ENCODE results near the gene POLH. TPM values are rescaled to one million over a fixed set of nuclear protein-coding genes. Genes with fewer than 3 reads are reported as not detected.
"Not testable (repeated sequence)": the region's sequence is repeated elsewhere in the genome, so short reads cannot be mapped to it uniquely, and the experiment has no call there.

The POLH gene
- total RNA-seq = 6.9 TPM
- long read RNA-seq, partial matches to known transcripts = 0 of 5 reads
- long read RNA-seq, other reads (novel, unspliced or antisense) = 2 of 5 reads

- intact Hi-C loops (cut with DNase I) = no loop called here
- ATAC-seq (ENCODE audit: poor library complexity) (peak; percentile 100), DNase-seq (peak; percentile 96)
Measured at GRCh38 chr6:43575772-43576551, at the start of gene POLH, which contains the start of gene XPO5. Gene POLH, plus strand, starts transcription at chr6:43576185. Its CDS starts 6,135 bp downstream, at chr6:43582320. Gene XPO5, minus strand, starts transcription at chr6:43576038. Its CDS starts 174 bp downstream, at chr6:43575864.

DNA sequence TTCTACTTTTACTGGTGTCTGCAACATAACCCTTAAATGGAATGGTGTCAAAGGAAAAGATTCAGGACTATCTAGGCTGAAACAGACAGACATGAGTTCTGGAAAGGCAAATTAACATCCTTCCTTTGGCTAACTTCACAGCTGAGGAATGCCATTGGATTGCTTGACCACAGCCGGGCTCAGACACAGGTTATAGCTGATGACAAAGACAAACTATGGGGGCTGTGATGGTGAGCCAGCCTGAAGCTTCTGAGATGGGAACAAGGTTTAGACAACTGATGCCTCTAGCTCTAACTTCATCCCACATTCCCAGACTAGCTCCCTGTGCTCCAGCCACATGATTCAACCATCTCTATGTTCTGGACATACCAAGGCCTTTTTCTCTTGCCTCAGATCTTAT lies 43.8 kb upstream of the POLH start:
- DNase-seq (no peak), ATAC-seq (ENCODE audit: poor library complexity) (no peak)
- intact Hi-C loops (cut with DNase I) = no loop called here

DNA sequence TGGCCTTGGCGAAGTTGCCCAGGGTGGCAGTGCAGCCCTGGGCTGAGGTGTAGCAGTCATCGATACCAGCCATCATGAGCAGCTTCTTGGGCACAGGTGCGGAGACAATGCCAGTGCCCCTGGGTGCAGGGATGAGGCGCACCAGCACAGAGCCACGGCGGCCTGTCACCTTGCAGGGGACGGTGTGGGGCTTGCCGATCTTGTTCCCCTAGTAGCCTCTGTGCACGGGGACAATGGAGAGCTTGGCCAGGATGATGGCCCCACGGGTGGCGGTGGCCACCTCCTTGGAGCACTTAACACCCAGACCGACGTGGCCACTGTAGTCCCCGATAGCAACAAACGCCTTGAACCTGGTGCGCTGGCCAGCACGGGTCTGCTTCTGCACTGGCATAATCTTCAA lies 37.0 kb upstream of the POLH start:
- DNase-seq; intact Hi-C loops (cut with DNase I); ATAC-seq (ENCODE audit: poor library complexity): not testable (repeated sequence)

DNA sequence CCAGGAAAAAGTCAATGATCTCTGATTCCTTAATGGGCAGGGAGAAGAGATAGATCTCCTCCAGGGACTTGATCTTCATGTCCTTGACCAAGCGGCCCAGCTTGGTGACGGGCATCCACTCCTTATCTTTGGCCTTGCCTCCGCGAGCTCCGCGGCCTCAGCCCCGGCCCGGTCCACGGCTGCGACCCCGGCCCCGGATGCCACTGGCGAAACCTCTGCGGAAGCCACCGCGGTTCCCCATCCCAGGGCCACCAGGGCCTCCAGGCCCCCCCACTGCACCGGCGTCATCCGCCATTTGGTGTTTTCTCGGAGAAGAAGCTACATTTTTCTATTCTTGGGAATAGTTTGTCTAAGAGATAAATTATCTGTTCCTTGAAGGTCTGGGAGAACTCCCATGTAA lies 36.6 kb upstream of the POLH start:
- ATAC-seq (ENCODE audit: poor library complexity); intact Hi-C loops (cut with DNase I); DNase-seq: not testable (repeated sequence)

- DNase-seq = no peak
- intact Hi-C loops (cut with DNase I) = no loop called here
- ATAC-seq (ENCODE audit: poor library complexity) = no peak
Measured at GRCh38 chr6:43540507-43540906, 35.5 kb upstream of the POLH start.

GRCh38 chr6:43541774-43542471 lies 34.1 kb upstream of the POLH start:
- DNase-seq (no peak), ATAC-seq (ENCODE audit: poor library complexity) (no peak)
- intact Hi-C loops (cut with DNase I) = no loop called here

DNA sequence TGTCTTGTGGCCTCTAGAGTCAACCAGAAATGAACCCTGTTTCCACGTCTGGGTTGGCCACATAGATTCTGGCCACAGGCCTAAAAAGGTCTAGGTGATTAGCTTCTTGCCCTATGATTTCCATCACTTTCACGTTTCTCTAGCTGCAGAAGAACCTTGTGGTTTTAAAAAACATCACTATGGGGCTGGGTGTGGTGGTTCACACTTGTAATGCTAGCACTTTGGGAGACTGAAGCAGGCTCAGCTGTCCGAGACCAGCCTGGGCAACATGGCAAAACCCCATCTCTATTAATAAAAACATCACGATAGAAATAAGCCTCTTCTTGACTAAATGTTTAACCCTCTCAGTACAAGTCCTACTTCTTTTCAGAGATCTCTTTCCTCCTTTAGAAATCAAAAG lies 31.5 kb upstream of the POLH start:
- no peak for DNase-seq
- ATAC-seq (ENCODE audit: poor library complexity) = no peak
- intact Hi-C loops (cut with DNase I) = no loop called here

DNA sequence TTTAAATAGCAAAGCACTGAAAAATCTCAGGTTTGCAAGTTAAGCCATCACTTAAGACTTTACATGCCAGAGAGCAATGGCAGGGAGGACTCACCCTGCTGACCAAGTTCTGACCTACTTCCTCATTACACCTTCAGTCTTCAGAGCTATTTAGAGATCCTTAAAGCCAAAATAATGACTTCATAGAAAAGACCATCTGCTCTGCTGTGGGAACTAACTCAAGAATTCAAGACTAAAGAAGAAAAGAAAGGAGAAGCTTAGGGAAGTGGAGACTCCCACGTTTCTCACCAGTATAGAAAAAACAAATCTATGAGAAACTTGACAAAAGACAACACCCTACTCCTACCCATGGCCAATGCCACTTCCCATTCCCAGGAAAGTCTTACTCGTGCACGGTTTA lies 28.8 kb upstream of the POLH start:
- intact Hi-C loops (cut with DNase I) = no loop called here

DNA sequence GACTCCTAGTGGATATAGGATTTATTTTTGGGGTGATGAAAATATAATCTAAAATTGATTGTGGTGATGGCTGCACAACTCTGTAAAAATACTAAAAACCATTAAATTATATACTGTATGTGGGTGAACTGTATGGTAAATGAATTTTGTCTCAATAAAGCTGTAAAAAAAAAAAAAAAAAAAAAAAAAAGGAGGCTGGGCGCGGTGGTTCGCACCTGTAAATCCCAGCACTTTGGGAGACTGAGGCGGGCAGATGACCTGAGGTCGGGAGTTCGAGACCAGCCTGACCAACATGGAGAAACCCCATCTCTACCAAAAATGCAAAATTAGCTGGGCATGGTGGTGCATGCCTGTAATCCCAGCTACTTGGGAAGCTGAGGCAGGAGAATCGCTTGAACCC lies 18.4 kb upstream of the POLH start:
- ATAC-seq (ENCODE audit: poor library complexity); DNase-seq; intact Hi-C loops (cut with DNase I): not testable (repeated sequence)

More for the DNA sequence above, 28.8 kb upstream of the POLH start:
- DNase-seq (no peak), ATAC-seq (ENCODE audit: poor library complexity) (no peak)

DNA sequence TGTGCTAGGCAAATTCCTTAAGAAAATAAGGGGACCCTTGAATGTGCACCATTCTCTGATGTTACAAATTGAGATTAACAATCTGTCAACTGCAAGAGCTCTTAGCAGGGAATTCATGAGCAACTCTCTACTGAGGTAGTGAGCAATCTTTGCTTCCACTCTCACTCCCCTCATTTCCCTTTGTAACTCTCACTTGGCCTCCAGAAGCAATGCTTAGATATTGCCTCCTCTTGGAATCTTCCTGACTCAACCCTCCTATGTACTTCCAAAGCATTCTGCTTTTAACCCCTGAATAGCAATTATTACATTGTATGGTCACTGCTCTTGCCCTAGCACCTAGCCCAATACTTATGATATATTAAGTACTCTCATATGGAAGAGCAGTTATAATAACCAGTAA lies 16.7 kb upstream of the POLH start:
- no peak for DNase-seq
- intact Hi-C loops (cut with DNase I) = no loop called here
- no peak for ATAC-seq (ENCODE audit: poor library complexity)

DNA sequence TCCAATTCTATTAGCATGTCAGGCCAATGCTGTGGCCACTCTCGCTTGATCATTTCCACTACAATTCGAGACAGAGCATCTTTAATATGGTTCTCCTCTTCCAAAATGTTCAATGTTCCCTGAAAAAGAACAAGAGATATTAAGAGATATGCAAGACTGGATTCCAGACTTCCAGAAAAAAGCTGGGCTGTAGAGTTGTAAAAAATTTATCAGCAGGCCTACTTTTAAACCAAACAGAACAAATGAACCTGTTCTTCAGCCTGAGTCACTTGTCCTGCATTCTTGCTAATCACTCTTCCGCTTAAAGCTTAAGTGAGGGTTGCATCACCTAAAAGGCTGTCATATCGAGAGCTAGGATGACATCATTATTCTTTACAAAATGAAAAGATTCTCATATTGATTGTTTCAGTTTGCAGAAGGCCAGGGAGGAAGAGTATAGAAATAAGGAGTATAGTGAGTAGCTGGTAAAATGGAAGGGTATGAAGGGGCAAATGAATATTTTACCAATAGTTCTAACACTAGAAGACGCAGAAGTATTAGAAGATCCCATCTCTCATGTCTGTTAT lies 5.0 kb upstream of the POLH start:
- intact Hi-C loops (cut with DNase I) = no loop called here
- ATAC-seq (ENCODE audit: poor library complexity) (no peak), DNase-seq (no peak)

DNA sequence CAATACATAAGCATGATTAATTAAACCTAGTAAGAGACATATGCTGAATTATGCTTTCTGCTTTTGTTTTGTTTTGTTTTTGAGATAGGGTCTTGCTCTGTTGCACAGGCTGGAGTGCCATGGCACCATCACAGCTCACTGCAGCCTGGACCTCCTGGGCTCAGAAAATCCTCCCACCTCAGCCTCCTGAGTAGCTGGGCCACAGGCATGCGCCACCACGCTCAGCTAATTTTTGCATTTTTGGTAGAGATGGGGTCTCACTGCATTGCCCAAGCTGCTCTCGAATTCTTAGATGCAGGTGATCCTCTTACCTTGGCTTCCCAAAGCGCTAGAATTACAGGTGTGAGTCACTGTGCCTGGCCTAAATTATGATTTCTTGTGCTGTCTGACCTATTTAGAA lies 4.0 kb upstream of the POLH start:
- no peak for DNase-seq
- intact Hi-C loops (cut with DNase I) = no loop called here

GRCh38 chr6:43575105-43575771 lies 747 bp upstream of the POLH start:
- ATAC-seq (ENCODE audit: poor library complexity) (peak; percentile 47), DNase-seq (no peak)
- intact Hi-C loops (cut with DNase I) = no loop called here

More for the DNA sequence above, 4.0 kb upstream of the POLH start:
- no peak for ATAC-seq (ENCODE audit: poor library complexity)

GRCh38 chr6:43578748-43579147 lies 2.8 kb downstream of the POLH start:
- no peak for DNase-seq
- no peak for ATAC-seq (ENCODE audit: poor library complexity)
- intact Hi-C loops (cut with DNase I) = no loop called here

GRCh38 chr6:43579171-43579570 lies 3.2 kb downstream of the POLH start:
- ATAC-seq (ENCODE audit: poor library complexity) (no peak), DNase-seq (no peak)
- intact Hi-C loops (cut with DNase I) = no loop called here

GRCh38 chr6:43582911-43583310 lies 6.9 kb downstream of the POLH start:
- no peak for ATAC-seq (ENCODE audit: poor library complexity)
- intact Hi-C loops (cut with DNase I) = no loop called here
- DNase-seq = no peak

DNA sequence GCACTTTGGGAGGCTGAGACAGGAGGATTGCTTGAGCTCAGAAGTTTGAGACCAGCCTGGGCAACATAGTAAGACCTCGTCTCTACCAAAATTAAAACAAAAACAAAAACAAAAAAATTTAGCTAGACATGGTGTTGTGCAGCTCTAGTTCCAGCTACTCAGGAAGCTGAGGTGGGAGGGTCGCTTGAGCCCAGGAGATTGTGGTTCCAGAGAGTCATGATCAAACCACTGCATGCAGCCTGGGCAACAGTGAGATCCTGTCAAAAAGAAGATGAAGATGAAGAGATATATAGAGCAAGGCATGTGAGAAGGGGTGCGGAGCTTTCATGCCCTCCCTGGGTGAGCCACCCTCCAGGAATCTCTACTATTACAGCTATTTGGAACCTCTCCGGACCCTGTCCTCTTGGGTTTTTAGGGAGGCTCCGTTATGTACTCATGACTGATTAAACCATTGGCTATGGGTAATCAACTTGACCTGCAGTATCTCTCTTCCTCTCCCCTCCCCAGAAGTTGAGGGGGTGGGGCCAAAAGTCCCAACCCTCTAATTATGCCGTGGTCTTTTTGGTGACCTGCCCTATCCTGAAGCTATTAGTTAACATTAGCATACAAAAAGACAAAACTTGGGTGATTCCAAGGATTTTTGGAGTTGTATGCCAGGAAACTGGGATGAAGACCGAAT lies 9.0 kb downstream of the POLH start:
- no peak for DNase-seq
- ATAC-seq (ENCODE audit: poor library complexity) = no peak
- intact Hi-C loops (cut with DNase I) = no loop called here

DNA sequence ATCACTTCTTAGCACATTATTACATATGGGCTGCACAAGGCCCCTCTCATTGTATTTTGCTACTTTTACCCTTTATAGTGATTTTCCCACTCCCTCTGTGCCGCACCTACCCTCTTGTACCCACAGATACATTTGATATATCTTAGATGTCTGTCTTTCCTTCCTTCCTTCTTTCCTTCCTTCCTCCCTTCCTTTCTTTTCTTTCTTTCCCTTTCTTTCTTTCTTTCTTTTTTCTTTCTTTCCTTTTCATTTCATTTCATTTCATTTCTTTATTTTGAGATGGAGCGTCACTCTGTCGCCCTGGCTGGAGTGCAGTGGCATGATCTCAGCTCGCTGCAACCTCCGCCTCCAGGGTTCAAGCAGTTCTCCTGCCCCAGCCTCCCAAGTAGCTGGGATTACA lies 12.2 kb downstream of the POLH start:
- no peak for ATAC-seq (ENCODE audit: poor library complexity)
- intact Hi-C loops (cut with DNase I) = no loop called here
- DNase-seq = no peak

DNA sequence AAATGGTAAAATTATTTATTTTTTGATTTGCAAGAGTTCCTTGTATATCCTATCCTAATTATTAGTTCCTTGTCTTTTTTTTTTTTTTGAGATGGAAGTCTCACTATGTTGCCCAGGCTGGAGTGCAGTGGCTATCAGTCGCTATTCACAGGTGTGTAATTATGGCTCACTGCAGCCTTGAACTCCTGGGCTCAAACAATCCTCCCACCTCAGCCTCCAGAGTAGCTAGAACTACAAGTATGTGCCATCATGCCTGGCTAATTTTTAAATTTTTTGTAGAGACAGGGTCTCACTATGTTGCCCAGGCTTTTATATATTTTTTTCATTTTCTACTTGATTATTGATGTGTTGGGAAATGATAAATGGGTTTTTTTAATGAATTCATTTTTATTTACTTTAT lies 13.6 kb downstream of the POLH start:
- ATAC-seq (ENCODE audit: poor library complexity); intact Hi-C loops (cut with DNase I); DNase-seq: not testable (repeated sequence)

Data from Right ventricle myocardium superior (tissue), 1 donor.